Measurements from ENCODE around the gene ZMIZ1.
A peak's percentile ranks its signal among the peaks of the same experiment; 100 is the strongest.

The ZMIZ1 gene

GRCh38 chr10:79321494-79321882 lies 252.7 kb downstream of the ZMIZ1 start:
- WGBS (ENCODE audit: extremely low coverage, insufficient coverage, insufficient read length) = no CpG with 5 or more reads among the region's 2 CpGs
- no peak overlapping the region for H2BK5ac ChIP-seq (ENCODE audit: low read depth, low read length, poor library complexity)
- no peak overlapping the region for H3K23ac ChIP-seq (ENCODE audit: low read length)
- H3K9me3 ChIP-seq (ENCODE audit: insufficient read depth, low read depth, low read length) = no peaks in the 10 kb centered on the region
- H3K18ac ChIP-seq (ENCODE audit: low read length) = no peak overlapping the region
- H3K4me1 ChIP-seq (ENCODE audit: control insufficient read depth in 1 of 2, insufficient read depth in 2 of 2, low read length in 2 of 2) = peaks cover 9 to 18% of the 10 kb centered on the region in 2 experiments
- no peaks in the 10 kb centered on the region for H3K79me2 ChIP-seq (ENCODE audit: control insufficient read depth, insufficient read depth, low read length, poor library complexity)
- no peak overlapping the region for H2BK120ac ChIP-seq (ENCODE audit: insufficient read depth, low read length, poor library complexity)
- H3K4me2 ChIP-seq (ENCODE audit: low read length) = no peak overlapping the region
- H2BK12ac ChIP-seq (ENCODE audit: low read length) = no peak overlapping the region
- no peak overlapping the region for H2AK5ac ChIP-seq (ENCODE audit: low read length)
- no peak overlapping the region for H4K8ac ChIP-seq (ENCODE audit: low read depth, low read length)
- no peak overlapping the region for H4K91ac ChIP-seq (ENCODE audit: low read depth, low read length)
- no peak overlapping the region for H3K14ac ChIP-seq (ENCODE audit: low read length)
- no peak overlapping the region for H4K12ac ChIP-seq (ENCODE audit: low read depth, low read length)
- no peak for DNase-seq
- H3K27ac ChIP-seq (ENCODE audit: low read depth, low read length) = no peak overlapping the region
- H2AFZ ChIP-seq (ENCODE audit: insufficient read depth, low read length, poor library complexity) = no peak overlapping the region
- H3K36me3 ChIP-seq (ENCODE audit: control insufficient read depth in 1 of 2, insufficient read depth in 2 of 2, low read length in 2 of 2) = no peaks in the 10 kb centered on the region
- no peak overlapping the region for H3K9ac ChIP-seq (ENCODE audit: low read length)
- H3K27me3 ChIP-seq (ENCODE audit: insufficient read depth, low read length) = no peaks in the 10 kb centered on the region
- no peak overlapping the region for H3K4me3 ChIP-seq (ENCODE audit: low read depth, low read length)
- no peak overlapping the region for H3K4ac ChIP-seq (ENCODE audit: low read depth, low read length)
- no peaks in the 10 kb centered on the region for H3K79me1 ChIP-seq (ENCODE audit: low read length)

GRCh38 chr10:79321951-79322350 lies 253.2 kb downstream of the ZMIZ1 start:
- Histone ChIP-seq H2AK5ac (ENCODE audit: low read length) (no peak overlapping the region), H2BK120ac (ENCODE audit: insufficient read depth, low read length, poor library complexity) (no peak overlapping the region), H3K4me3 (ENCODE audit: low read depth, low read length) (no peak overlapping the region), H3K79me2 (ENCODE audit: control insufficient read depth, insufficient read depth, low read length, poor library complexity) (no peaks in the 10 kb centered on the region), H3K14ac (ENCODE audit: low read length) (no peak overlapping the region), H2BK5ac (ENCODE audit: low read depth, low read length, poor library complexity) (no peak overlapping the region), H4K12ac (ENCODE audit: low read depth, low read length) (no peak overlapping the region), H2BK12ac (ENCODE audit: low read length) (no peak overlapping the region), H3K36me3 (ENCODE audit: control insufficient read depth in 1 of 2, insufficient read depth in 2 of 2, low read length in 2 of 2) (no peaks in the 10 kb centered on the region), H3K4me1 (ENCODE audit: control insufficient read depth in 1 of 2, insufficient read depth in 2 of 2, low read length in 2 of 2) (peaks cover 8 to 13% of the 10 kb centered on the region in 2 experiments), H3K4ac (ENCODE audit: low read depth, low read length) (no peak overlapping the region), H4K8ac (ENCODE audit: low read depth, low read length) (no peak overlapping the region), H3K23ac (ENCODE audit: low read length) (no peak overlapping the region), H4K91ac (ENCODE audit: low read depth, low read length) (no peak overlapping the region), H3K18ac (ENCODE audit: low read length) (no peak overlapping the region), H3K9ac (ENCODE audit: low read length) (no peak overlapping the region), H3K79me1 (ENCODE audit: low read length) (no peaks in the 10 kb centered on the region), H3K27me3 (ENCODE audit: insufficient read depth, low read length) (no peaks in the 10 kb centered on the region), H3K4me2 (ENCODE audit: low read length) (no peak overlapping the region), H3K27ac (ENCODE audit: low read depth, low read length) (no peak overlapping the region), H2AFZ (ENCODE audit: insufficient read depth, low read length, poor library complexity) (no peak overlapping the region), H3K9me3 (ENCODE audit: insufficient read depth, low read depth, low read length) (no peaks in the 10 kb centered on the region)
- peak; percentile 83 to 95 for DNase-seq

- no peak overlapping the region for H3K9ac ChIP-seq (ENCODE audit: low read length)
- no peaks in the 10 kb centered on the region for H3K36me3 ChIP-seq (ENCODE audit: control insufficient read depth in 1 of 2, insufficient read depth in 2 of 2, low read length in 2 of 2)
- no peak overlapping the region for H3K18ac ChIP-seq (ENCODE audit: low read length)
- H3K14ac ChIP-seq (ENCODE audit: low read length) = no peak overlapping the region
- no peak overlapping the region for H2BK5ac ChIP-seq (ENCODE audit: low read depth, low read length, poor library complexity)
- H3K79me1 ChIP-seq (ENCODE audit: low read length) = no peaks in the 10 kb centered on the region
- H3K4me3 ChIP-seq (ENCODE audit: low read depth, low read length) = no peak overlapping the region
- no peak overlapping the region for H2AK5ac ChIP-seq (ENCODE audit: low read length)
- no peak overlapping the region for H4K91ac ChIP-seq (ENCODE audit: low read depth, low read length)
- H2AFZ ChIP-seq (ENCODE audit: insufficient read depth, low read length, poor library complexity) = no peak overlapping the region
- WGBS (ENCODE audit: extremely low coverage, insufficient coverage, insufficient read length) = no CpG with 5 or more reads among the region's 15 CpGs
- H2BK12ac ChIP-seq (ENCODE audit: low read length) = no peak overlapping the region
- no peaks in the 10 kb centered on the region for H3K9me3 ChIP-seq (ENCODE audit: insufficient read depth, low read depth, low read length)
- H3K23ac ChIP-seq (ENCODE audit: low read length) = no peak overlapping the region
- DNase-seq = peak; percentile 42 to 67
- H3K4me2 ChIP-seq (ENCODE audit: low read length) = no peak overlapping the region
- H4K12ac ChIP-seq (ENCODE audit: low read depth, low read length) = no peak overlapping the region
- H3K4me1 ChIP-seq (ENCODE audit: control insufficient read depth in 1 of 2, insufficient read depth in 2 of 2, low read length in 2 of 2) = peaks cover 3 to 4% of the 10 kb centered on the region in 2 experiments
- no peak overlapping the region for H3K27ac ChIP-seq (ENCODE audit: low read depth, low read length)
- H3K27me3 ChIP-seq (ENCODE audit: insufficient read depth, low read length) = no peaks in the 10 kb centered on the region
- H4K8ac ChIP-seq (ENCODE audit: low read depth, low read length) = no peak overlapping the region
- no peak overlapping the region for H3K4ac ChIP-seq (ENCODE audit: low read depth, low read length)
- H2BK120ac ChIP-seq (ENCODE audit: insufficient read depth, low read length, poor library complexity) = no peak overlapping the region
- H3K79me2 ChIP-seq (ENCODE audit: control insufficient read depth, insufficient read depth, low read length, poor library complexity) = no peaks in the 10 kb centered on the region
Observed at GRCh38 chr10:79322616-79323543, 254.1 kb downstream of the ZMIZ1 start.

GRCh38 chr10:79323602-79324001 lies 254.8 kb downstream of the ZMIZ1 start:
- Histone ChIP-seq H2AK5ac (ENCODE audit: low read length) (no peak overlapping the region), H4K91ac (ENCODE audit: low read depth, low read length) (no peak overlapping the region), H4K12ac (ENCODE audit: low read depth, low read length) (no peak overlapping the region), H3K18ac (ENCODE audit: low read length) (no peak overlapping the region), H3K14ac (ENCODE audit: low read length) (no peak overlapping the region), H3K27me3 (ENCODE audit: insufficient read depth, low read length) (no peaks in the 10 kb centered on the region), H3K23ac (ENCODE audit: low read length) (no peak overlapping the region), H3K9me3 (ENCODE audit: insufficient read depth, low read depth, low read length) (no peaks in the 10 kb centered on the region), H2BK12ac (ENCODE audit: low read length) (no peak overlapping the region), H3K9ac (ENCODE audit: low read length) (no peak overlapping the region), H3K27ac (ENCODE audit: low read depth, low read length) (no peak overlapping the region), H3K4ac (ENCODE audit: low read depth, low read length) (no peak overlapping the region), H3K4me1 (ENCODE audit: control insufficient read depth in 1 of 2, insufficient read depth in 2 of 2, low read length in 2 of 2) (no peaks in the 10 kb centered on the region), H2BK5ac (ENCODE audit: low read depth, low read length, poor library complexity) (no peak overlapping the region), H4K8ac (ENCODE audit: low read depth, low read length) (no peak overlapping the region), H3K4me3 (ENCODE audit: low read depth, low read length) (no peak overlapping the region), H3K79me2 (ENCODE audit: control insufficient read depth, insufficient read depth, low read length, poor library complexity) (no peaks in the 10 kb centered on the region), H3K36me3 (ENCODE audit: control insufficient read depth in 1 of 2, insufficient read depth in 2 of 2, low read length in 2 of 2) (no peaks in the 10 kb centered on the region), H3K4me2 (ENCODE audit: low read length) (no peak overlapping the region), H2BK120ac (ENCODE audit: insufficient read depth, low read length, poor library complexity) (no peak overlapping the region), H3K79me1 (ENCODE audit: low read length) (no peaks in the 10 kb centered on the region), H2AFZ (ENCODE audit: insufficient read depth, low read length, poor library complexity) (no peak overlapping the region)
- WGBS (ENCODE audit: extremely low coverage, insufficient coverage, insufficient read length) = no CpG with 5 or more reads among the region's 1 CpG
- no peak for DNase-seq

All from trophoblast cell (in vitro differentiated cells and primary cell).